ENCODE results near the gene GLIPR1L1.
"Not testable (repeated sequence)": the region's sequence is repeated elsewhere in the genome, so short reads cannot be mapped to it uniquely, and the experiment has no call there.

The GLIPR1L1 gene, protein sequence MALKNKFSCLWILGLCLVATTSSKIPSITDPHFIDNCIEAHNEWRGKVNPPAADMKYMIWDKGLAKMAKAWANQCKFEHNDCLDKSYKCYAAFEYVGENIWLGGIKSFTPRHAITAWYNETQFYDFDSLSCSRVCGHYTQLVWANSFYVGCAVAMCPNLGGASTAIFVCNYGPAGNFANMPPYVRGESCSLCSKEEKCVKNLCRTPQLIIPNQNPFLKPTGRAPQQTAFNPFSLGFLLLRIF

DNA sequence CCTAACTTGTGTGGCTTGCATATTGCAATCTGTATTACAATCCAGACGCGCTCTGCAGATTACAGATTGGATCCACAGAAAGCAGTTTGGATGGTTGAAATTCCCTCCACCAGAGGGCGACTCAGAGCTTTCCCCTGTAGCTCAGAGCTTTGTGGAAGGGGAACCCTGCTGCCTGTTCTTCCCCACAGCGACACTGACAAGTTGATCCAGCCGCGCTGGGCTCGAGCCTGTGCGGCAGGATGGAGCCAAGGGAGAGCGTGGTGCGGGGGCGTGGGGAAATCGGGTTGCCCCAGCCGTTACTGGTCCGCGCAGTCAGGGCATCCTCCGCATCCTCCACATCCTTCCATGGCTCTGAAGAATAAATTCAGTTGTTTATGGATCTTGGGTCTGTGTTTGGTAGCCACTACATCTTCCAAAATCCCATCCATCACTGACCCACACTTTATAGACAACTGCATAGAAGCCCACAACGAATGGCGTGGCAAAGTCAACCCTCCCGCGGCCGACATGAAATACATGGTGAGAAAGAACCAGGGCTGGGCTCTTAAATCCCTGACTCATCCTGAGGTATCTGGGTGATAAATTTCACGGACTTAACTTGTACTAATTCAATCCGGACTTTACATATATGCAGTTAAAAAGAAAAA is at the start of gene GLIPR1L1:
GLIPR1L1 (plus strand) TSS at position 287 of the 647 bp plus-strand sequence; CDS start at position 346, 59 bp downstream.
- DNase-seq (ENCODE audit: low read depth in 2 of 2): peak; percentile 74 to 78

DNA sequence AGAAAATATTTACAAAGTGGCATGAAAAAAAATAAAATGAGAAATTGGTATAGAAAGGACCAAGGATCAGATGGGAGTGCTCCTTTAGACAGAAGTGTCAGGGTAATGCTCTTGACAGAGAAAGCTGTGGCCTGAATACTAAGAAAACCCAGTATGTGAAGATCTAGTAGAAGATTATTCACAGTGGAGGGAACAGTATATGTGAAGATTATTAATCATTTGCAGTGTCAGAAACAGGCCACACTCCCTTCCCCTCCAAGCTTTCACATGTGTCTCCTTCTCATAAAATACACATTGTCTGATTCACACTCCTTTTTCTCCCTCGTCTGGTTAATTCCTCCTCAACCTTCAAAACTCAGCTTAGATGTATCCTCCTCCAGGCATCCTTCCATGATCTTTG is 45.6 kb upstream of the GLIPR1L1 start:
- DNase-seq (ENCODE audit: low read depth in 2 of 2): no peak

DNA sequence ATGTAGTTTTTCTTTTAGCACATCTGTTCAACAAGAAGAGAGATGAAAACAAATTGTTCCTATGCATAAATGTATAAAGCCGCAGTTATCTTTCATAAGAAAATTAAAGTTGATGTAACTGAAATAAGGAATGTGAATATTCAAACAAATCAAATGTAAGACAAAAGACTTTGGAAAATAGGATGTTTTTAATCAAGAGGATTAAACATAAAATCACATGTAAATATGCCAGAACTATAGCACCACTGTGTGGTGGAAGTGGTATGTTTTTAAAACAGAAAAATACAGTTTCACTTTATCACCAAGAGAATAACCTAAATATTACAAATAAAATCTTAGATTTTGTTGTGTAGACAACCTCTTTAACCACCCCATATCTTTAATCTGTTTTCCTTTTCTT is 44.7 kb upstream of the GLIPR1L1 start:
- DNase-seq (ENCODE audit: low read depth in 2 of 2): no peak

DNA sequence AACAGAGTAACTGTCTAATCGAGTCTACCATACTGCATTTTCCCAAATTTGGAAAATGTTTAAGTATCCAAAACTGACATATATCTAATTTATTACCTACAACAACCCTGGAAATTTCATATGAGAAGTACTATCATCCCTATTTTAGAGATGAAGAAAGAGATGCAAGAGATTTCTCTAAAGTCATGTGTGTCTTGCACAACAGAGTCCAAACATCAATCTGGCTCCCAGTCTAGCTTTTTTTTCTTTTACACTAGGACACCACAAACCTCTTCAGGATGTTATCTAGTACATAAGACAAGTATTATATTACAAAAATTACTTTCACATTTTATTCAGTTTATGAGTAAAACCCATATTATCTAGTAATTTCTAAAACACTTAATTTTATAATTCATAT is 43.5 kb upstream of the GLIPR1L1 start:
- DNase-seq (ENCODE audit: low read depth in 2 of 2): no peak

DNA sequence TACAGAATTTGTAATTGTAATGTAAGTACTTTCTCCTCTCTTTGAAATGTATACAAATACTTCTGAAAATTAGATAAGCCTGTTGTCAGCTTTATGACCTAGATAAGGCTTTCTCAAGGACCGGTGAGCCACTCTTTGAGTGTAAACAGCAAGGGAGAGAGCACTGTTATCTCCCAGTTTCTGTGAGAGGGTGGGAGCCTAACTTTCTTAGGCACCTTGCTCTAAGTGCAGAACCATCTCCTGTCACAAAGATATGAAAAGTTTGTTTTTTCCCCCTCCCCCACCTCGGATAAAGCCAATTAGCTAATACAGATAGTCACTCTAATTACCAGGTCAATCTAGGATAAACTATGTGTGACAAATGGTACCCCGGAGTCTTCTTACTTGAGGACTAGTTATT is 40.1 kb upstream of the GLIPR1L1 start:
- no peak for DNase-seq (ENCODE audit: low read depth in 2 of 2)

DNA sequence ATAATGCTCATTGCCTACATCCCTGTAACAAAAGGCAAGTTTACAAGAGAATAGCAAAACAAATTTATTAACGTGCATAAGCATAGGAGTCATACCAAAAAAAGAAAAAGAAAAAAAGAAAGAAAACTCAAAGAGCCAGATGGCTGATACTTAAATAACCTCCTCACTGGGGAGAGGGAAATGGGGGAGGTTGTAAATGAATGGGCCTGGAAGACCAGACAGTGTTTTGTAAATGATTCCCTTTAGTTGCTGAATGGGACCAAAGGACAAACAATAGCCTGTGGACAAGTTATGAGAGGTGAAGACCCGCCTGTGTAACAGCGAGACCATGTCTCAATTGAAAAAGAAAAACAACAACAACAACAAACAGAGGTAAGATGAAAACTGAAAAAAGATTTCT is 39.7 kb upstream of the GLIPR1L1 start:
- DNase-seq (ENCODE audit: low read depth in 2 of 2): no peak

DNA sequence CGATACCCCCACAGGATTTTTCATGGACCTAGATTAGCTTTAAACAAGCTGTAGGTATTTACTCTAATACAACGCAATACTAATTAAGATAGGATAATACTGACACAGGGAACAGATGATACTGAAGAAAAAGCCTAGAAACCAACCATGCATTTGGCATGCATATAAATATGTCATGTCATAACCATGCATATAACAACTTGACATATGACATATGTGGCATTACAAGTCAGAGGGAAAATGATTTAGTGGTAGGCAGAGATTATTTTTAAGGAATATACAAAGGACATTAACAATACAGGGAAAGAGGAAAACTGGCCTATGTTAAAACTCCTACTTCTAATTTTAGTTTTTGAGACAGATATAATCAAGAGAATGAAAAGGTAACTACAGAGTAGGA is 32.2 kb upstream of the GLIPR1L1 start:
- DNase-seq (ENCODE audit: low read depth in 2 of 2): no peak

DNA sequence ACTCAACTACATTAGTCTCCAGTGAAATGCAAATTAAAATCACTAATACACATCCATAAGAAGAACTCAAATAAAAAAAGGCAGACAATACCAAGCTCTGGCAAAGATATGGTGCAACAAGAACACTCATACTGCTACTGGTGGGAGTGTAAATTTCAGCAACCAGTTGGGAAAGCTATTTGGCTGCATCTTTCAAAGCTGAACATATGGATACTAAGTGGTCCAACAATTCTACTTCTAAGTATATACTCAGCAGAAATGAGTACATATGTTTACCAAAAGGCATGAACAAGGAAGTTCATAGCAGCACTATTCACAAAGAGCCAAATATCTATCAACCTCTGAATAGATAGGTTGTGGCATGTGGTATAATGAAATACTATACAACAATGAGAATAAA is 31.7 kb upstream of the GLIPR1L1 start:
- no peak for DNase-seq (ENCODE audit: low read depth in 2 of 2)

DNA sequence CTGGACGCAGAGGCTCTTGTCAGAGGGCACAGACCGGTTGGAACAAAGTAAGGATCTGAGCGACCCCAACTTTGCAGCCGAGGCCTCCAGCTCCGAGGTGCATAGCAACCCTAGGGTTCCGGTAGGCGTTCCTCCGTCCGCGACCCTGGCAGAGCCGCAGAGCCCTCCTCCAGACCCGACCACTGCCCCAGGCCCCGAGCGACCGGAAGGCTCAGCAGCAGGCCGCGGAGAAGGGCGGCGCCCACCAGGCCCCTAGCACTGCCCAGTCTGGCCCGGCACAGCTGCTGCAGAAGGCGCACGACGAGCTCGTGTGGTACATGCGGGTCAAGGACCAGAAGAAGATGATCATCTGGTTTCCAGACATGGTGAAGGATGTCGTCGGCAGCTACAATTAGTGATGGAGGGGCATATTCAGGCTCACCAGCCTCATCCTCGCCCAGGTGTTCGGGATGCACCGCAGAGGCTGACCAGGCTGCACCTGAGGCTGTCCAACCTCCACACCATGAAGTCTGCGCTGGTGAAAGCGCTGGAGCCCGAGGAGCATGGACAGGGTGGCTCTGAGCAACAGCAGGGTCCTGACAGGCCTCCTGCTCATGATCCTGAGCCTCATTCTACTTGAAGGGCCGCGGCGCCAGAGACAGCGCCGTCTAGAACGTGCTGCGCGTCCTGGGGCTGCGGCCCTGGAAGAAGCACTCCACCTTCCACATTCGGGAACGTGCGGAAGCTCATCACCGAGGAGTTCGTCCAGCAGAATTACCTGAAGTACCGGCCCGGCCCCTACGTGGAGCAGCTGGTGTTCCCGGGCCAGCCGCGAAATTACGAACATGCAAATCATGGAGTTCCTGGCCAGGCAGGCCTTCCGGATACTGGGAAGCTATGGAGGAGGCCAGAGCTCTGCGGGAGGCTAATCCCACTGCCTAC is 28.8 kb upstream of the GLIPR1L1 start:
- DNase-seq (ENCODE audit: low read depth in 2 of 2): no peak

DNA sequence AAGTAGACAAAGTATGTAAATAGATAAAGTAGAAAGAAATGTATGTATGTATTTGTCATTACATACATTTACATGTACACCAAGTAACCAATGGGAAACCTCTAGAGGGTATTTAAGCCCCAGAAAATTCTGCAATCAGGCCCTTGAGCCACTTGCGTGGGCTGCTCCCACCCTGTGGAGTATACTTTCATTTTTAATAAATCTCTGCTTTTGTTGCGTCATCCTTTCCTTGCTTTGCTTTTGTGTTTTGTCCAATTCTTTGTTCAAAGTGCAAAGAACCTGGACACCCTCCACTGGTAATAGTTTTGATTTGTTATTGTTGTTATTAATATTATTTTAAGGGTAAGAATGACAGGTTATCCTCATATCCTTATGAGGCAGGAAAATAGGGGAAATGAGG is 26.2 kb upstream of the GLIPR1L1 start:
- DNase-seq (ENCODE audit: low read depth in 2 of 2): no peak

DNA sequence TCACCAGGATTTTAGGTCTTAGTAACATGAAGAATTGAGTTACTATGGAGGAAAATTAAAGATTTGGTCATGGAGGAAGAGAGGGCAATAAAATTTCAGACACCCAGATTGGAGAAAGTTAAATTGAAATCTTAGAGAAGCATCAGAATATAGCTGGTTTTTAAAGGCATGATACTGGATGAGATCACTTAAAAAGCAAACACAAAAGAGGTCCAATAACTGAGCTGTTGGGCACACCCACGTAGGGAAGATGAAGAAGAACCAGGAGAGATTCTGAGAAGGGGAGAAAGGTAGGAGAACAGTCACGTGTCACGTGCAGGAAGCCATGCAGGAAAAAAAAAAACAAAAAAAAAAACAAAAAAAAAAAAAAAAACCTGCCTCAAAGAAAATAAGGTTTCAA is 23.1 kb upstream of the GLIPR1L1 start:
- no peak for DNase-seq (ENCODE audit: low read depth in 2 of 2)

DNA sequence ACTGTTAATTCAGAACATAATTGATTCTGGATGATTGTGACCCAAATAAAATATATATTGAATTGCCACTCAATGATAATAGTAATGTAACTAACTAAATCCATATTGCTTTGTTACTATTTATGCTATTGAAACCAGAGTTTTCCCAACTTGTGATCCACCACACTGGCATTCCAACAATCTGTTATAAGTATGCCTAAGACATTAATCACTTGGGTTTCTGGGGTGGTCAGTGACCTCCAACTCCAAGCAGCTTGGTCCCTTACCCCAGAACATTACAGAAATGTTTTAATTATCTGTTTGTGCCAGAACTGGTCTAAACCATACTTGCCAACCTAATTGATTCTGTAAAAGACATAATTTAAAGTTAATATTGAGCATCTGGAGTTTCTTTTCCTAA is 19.0 kb upstream of the GLIPR1L1 start:
- DNase-seq (ENCODE audit: low read depth in 2 of 2): no peak

DNA sequence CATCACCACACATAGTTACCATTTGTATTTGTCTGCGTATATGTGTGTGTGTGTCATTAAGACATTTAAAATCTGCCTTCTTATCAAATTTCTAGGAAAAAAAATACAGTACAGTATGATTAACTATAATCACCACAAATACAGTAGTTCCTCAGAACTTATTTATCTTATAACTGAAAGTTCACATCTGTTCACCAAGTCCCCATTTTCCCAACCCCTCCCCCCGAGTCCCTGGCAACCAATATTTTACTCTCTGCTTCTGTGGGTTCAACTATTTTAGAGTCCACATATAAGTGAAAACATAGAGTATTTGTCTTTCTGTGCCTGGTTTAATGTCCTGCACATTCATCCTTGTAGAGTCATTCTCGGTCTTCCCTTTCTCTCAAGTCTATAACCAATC is 16.7 kb upstream of the GLIPR1L1 start:
- DNase-seq (ENCODE audit: low read depth in 2 of 2): no peak

DNA sequence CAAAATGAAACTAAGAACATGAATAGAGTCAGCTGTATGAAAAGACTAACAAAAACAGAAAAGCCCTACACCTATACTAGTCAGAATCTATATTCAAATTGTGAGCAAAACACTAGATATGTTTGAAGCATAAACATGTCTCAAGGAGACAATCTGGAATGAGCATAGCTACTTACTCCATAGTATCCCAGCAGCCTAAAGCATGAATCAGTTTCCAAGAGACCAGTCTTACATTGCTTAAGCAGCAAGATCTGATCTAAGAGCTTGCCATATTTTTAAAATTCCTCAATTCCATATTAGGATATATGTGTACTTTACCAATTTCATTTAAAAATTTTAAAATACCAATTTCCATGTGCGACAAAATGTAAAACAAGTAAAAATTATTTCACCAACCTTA is 12.0 kb upstream of the GLIPR1L1 start:
- no peak for DNase-seq (ENCODE audit: low read depth in 2 of 2)

DNA sequence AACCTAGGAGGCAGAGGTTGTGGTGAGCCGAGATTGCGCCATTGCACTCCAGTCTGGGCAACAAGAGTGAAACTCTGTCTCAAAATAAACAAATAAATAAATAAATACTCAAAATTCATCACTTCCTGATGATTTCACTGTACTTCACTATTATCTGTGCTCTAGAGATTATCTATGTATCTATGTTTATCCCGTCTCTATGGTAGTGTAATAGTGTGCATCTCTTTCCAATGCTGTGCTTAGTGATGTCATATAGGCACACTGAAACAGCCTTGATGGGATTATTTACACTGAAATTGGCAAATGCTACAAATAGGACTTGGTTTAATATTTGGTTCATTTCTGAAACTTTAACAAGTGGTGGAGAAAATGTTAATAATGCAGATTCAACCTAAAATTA is 10.8 kb upstream of the GLIPR1L1 start:
- no peak for DNase-seq (ENCODE audit: low read depth in 2 of 2)

DNA sequence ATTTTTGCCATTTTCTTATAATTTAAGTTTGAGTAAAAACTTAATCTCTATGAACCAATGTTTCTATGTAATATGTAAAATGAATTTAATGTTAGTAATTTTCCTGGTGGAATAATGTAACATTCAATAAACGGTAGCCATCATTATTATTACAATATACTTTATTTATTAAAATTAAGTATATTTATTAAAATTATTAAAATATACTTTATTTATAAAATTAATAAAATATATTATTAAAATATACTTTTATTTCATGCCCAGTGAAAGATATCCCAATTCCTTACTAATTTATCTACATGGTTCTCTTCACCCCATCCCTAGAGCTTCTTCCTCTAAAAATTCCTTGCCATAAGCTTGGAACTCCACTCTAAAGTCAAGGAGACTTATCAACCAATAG is 6.8 kb upstream of the GLIPR1L1 start:
- no peak for DNase-seq (ENCODE audit: low read depth in 2 of 2)

DNA sequence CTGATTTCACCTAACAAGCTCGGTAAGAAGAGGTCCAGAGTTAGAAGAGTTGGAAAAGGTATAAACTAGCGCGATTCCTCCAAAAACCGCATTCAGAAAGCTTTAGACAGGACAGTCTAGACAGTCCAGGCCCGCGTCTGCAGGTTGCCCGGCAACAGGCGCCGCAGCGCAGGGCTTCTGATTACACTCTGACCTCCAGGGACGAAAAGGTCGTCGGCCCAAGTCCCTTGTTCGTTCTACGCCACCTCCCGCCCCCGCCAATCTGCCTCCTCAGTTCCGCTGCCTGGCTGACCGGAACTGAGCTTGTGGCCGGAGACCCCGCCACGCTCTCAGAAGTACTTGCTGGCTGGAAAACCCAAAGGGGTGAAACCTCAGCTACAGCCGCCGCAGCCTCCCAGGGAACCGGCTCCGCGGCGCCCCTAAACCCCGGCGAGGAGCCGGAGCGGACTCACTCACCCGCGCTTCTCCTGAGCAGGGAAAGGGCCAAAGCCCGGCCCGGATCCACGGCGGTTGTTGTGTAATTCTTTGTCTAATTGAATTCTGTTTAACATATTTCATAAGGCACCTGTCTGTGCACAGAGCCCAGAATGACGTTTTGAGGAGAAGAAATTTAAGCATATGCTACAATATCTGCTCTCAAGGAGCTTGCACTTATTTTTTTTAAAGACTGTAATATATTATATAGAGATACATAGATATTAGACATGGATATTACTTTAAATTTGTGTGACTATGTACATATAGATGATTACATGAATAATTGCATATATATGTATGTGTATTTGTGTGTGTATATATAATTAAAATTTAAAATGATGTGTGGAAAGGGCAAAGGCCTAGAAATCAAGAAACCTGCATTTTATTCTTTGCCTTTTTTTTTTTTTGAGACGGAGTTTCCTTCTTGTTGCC is 4.3 kb upstream of the GLIPR1L1 start, which contains the start of gene CAPS2:
CAPS2 (minus strand) TSS at position 407 of the 909 bp plus-strand sequence. CDS start 3,826 bp downstream, outside the sequence.
- peak; percentile 61 for DNase-seq (ENCODE audit: low read depth in 2 of 2)

DNA sequence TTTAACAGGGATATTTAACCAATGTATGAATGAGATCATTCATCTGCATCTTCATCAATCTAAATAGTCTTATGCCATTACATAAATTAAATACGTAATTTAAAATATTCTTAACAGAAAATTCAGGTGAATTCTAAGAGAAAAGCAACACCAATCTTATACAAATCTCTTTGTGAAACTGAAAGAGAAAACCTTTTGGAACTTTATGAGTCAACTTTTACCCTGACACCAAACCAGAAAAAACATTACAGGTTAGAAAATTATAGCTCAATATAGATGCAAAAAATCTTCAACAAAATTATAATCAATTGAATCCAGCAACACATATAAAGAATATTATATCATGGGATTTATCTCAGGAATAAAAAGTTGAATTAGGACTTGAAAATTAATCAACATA is 3.4 kb downstream of the GLIPR1L1 start:
- no peak for DNase-seq (ENCODE audit: low read depth in 2 of 2)

DNA sequence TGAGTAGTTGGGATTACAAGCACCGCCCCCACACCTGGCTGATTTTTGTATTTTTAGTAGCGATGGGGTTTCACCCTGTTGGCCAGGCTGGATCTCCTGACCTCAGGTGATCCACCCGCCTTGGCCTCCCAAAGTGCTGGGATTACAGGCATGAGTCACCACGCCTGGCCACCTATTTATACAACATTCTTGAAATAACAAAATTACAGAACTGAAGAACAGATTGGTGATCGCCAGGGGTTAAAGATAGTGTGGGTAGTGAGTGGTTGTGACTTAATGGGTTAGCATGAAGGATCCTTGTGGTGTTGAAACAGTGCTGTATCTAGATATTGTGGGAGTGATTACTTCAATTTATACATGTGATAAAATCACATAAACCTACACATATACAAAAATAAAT is 7.4 kb downstream of the GLIPR1L1 start:
- DNase-seq (ENCODE audit: low read depth in 2 of 2): no peak

DNA sequence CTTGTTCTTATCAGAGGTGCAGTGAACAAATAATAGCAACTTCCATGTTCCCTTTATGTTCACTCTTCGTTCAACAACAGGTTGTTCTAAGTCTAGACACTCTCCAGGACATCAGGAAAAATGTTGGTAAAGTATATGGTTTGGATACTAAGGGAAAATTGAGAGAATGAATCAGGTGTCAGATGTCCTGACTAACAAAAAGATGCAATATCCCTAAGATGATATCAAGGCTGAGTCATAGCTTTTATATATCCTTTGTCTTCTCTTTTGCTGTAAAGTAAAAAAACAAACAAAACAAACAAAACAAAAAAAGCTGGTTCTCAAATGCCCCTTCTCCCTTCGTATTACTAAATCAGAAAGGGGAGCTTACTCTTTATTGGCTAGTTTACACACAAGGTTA is 11.1 kb downstream of the GLIPR1L1 start:
- DNase-seq (ENCODE audit: low read depth in 2 of 2): no peak

DNA sequence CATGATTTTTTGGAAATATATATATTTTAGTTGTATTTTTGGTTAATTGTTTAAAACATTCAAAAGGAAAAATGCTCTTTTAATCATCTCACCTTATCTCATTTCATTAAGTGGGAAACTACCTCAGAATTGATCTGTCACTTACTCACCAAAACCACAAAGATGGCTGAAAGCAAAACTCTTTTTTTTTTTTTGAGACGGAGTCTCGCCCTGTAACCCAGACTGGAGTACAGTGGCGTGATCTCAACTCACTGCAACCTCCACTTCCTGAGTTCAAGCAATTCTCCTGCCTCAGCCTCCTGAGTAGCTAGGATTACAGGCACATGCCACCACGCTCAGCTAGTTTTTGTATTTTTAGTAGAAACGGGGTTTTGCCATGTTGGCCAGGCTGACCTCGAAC is 11.7 kb downstream of the GLIPR1L1 start:
- not testable (repeated sequence) for DNase-seq (ENCODE audit: low read depth in 2 of 2)

DNA sequence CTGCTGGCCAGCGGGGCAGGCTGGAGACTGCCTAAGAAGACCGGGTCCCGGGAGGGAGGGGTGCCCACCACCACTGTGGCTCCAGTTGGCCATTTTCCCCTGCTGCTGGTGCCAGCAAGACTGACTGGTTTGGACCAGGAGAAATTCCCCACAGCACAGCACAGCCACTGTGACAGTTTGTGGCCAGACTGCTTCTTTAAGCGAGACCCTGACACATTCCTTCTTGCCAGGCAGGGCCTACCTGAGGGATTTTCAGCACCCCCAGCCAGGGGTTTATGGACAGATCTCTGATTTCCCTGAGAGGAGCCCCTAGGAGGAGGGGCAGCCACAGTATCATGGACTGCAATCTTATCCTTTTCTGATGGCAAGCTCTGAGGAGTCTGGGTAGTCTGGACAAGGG is 15.5 kb downstream of the GLIPR1L1 start:
- no peak for DNase-seq (ENCODE audit: low read depth in 2 of 2)

Data from stimulated activated CD4-positive, alpha-beta T cell treated with anti-CD3 and anti-CD28 coated beads, Interleukin-4, amount 100 ng/mL, for 48 hours (primary cell).